ENCODE data around the gene RBL1. TPM values are rescaled to one million over a fixed set of nuclear protein-coding genes. Genes with fewer than 3 reads are reported as not detected.

Gene RBL1
- total RNA-seq, 3 donors from 2014 or later (not counting 1 experiment from before 2014, with no cell fraction given) = 21.0 to 28.4 (median 22.2) TPM

GRCh38 chr20:36991703-36992102 lies 104.1 kb downstream of the RBL1 start:
- Mint-ChIP-seq H3K9me3 (peaks cover 2 to 3% of the 10 kb centered on the region in 2 donors), H3K27ac (no peak overlapping the region), H3K4me1 (peaks cover 9 to 22% of the 10 kb centered on the region in 2 donors), H3K36me3 (no peaks in the 10 kb centered on the region), H3K4me3 (no peak overlapping the region), H3K27me3 (ENCODE audit: low read depth in 2 of 2) (no peaks in the 10 kb centered on the region)
- H3K27me3 ChIP-seq (ENCODE audit: control insufficient read depth, insufficient read depth, low read length) = no peaks in the 10 kb centered on the region
- TF ChIP-seq, protein P1, sequence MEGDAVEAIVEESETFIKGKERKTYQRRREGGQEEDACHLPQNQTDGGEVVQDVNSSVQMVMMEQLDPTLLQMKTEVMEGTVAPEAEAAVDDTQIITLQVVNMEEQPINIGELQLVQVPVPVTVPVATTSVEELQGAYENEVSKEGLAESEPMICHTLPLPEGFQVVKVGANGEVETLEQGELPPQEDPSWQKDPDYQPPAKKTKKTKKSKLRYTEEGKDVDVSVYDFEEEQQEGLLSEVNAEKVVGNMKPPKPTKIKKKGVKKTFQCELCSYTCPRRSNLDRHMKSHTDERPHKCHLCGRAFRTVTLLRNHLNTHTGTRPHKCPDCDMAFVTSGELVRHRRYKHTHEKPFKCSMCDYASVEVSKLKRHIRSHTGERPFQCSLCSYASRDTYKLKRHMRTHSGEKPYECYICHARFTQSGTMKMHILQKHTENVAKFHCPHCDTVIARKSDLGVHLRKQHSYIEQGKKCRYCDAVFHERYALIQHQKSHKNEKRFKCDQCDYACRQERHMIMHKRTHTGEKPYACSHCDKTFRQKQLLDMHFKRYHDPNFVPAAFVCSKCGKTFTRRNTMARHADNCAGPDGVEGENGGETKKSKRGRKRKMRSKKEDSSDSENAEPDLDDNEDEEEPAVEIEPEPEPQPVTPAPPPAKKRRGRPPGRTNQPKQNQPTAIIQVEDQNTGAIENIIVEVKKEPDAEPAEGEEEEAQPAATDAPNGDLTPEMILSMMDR (IDR thresholded peaks at IDR 0.05) = no peak
- intact Hi-C loops (cut with micrococcal nuclease) = no loop called here
- WGBS (ENCODE audit: insufficient coverage) = 97% methylated on average over 3 of the region's 3 CpGs
- H3K4me1 ChIP-seq (ENCODE audit: control insufficient read depth, insufficient read depth, low read length) = peaks cover 9% of the 10 kb centered on the region
- H3K36me3 ChIP-seq (ENCODE audit: control insufficient read depth, insufficient read depth, low read length) = peaks cover 4% of the 10 kb centered on the region
- DNase-seq (no peak), ATAC-seq (no peak)
- H3K4me3 ChIP-seq (ENCODE audit: low read length) = no peak overlapping the region
- no peak overlapping the region for H3K27ac ChIP-seq (ENCODE audit: low read length)
- peaks cover 7% of the 10 kb centered on the region for H3K9me3 ChIP-seq (ENCODE audit: control insufficient read depth, insufficient read depth, low read length)

- Histone ChIP-seq H3K4me3 (ENCODE audit: low read length) (no peak overlapping the region), H3K9me3 (ENCODE audit: control insufficient read depth, insufficient read depth, low read length) (peaks cover 7% of the 10 kb centered on the region), H3K36me3 (ENCODE audit: control insufficient read depth, insufficient read depth, low read length) (no peaks in the 10 kb centered on the region), H3K4me1 (ENCODE audit: control insufficient read depth, insufficient read depth, low read length) (peaks cover 9% of the 10 kb centered on the region), H3K27me3 (ENCODE audit: control insufficient read depth, insufficient read depth, low read length) (no peaks in the 10 kb centered on the region), H3K27ac (ENCODE audit: low read length) (no peak overlapping the region)
- H3K4me1 Mint-ChIP-seq = peaks cover 9 to 22% of the 10 kb centered on the region in 2 donors
- intact Hi-C loops (cut with micrococcal nuclease) = no loop called here
- ATAC-seq (no peak), DNase-seq (no peak)
- WGBS (ENCODE audit: insufficient coverage) = 90% methylated on average over 4 of the region's 6 CpGs
- peak overlapping the region in 1 of 2 donors; percentile 31 for H3K27ac Mint-ChIP-seq
- peaks cover 2 to 3% of the 10 kb centered on the region in 2 donors for H3K9me3 Mint-ChIP-seq
- H3K36me3 Mint-ChIP-seq = no peaks in the 10 kb centered on the region
- TF ChIP-seq, protein P1 (IDR thresholded peaks at IDR 0.05) = no peak
- H3K27me3 Mint-ChIP-seq (ENCODE audit: low read depth in 2 of 2) = no peaks in the 10 kb centered on the region
- H3K4me3 Mint-ChIP-seq = no peak overlapping the region
Measured at GRCh38 chr20:36989797-36990196, 106.0 kb downstream of the RBL1 start.

- WGBS (ENCODE audit: insufficient coverage) = 73% methylated on average over 2 of the region's 3 CpGs
- Mint-ChIP-seq H3K36me3 (no peaks in the 10 kb centered on the region), H3K27ac (peak overlapping the region; percentile 5 to 9), H3K4me3 (no peak overlapping the region), H3K9me3 (peaks cover 2 to 3% of the 10 kb centered on the region in 2 donors), H3K27me3 (ENCODE audit: low read depth in 2 of 2) (no peaks in the 10 kb centered on the region), H3K4me1 (peaks cover 9 to 22% of the 10 kb centered on the region in 2 donors)
- H3K27me3 ChIP-seq (ENCODE audit: control insufficient read depth, insufficient read depth, low read length) = no peaks in the 10 kb centered on the region
- H3K4me1 ChIP-seq (ENCODE audit: control insufficient read depth, insufficient read depth, low read length) = peaks cover 9% of the 10 kb centered on the region
- TF ChIP-seq, protein P1 (IDR thresholded peaks at IDR 0.05) = no peak
- H3K4me3 ChIP-seq (ENCODE audit: low read length) = no peak overlapping the region
- no peak overlapping the region for H3K27ac ChIP-seq (ENCODE audit: low read length)
- no peak for ATAC-seq
- H3K36me3 ChIP-seq (ENCODE audit: control insufficient read depth, insufficient read depth, low read length) = no peaks in the 10 kb centered on the region
- intact Hi-C loops (cut with micrococcal nuclease) = no loop called here
- H3K9me3 ChIP-seq (ENCODE audit: control insufficient read depth, insufficient read depth, low read length) = peaks cover 7% of the 10 kb centered on the region
- DNase-seq = peak in 1 of 2 donors; percentile 63
Measured at GRCh38 chr20:36988494-36988966, 107.3 kb downstream of the RBL1 start.

- H3K27ac Mint-ChIP-seq = no peak overlapping the region
Measured at GRCh38 chr20:36984257-36984638, 111.5 kb downstream of the RBL1 start.

More at GRCh38 chr20:36984257-36984638, 111.5 kb downstream of the RBL1 start:
- H3K4me3 Mint-ChIP-seq = no peak overlapping the region
- Histone ChIP-seq H3K36me3 (ENCODE audit: control insufficient read depth, insufficient read depth, low read length) (no peaks in the 10 kb centered on the region), H3K27ac (ENCODE audit: low read length) (no peak overlapping the region), H3K27me3 (ENCODE audit: control insufficient read depth, insufficient read depth, low read length) (no peaks in the 10 kb centered on the region), H3K4me1 (ENCODE audit: control insufficient read depth, insufficient read depth, low read length) (peaks cover 9% of the 10 kb centered on the region), H3K9me3 (ENCODE audit: control insufficient read depth, insufficient read depth, low read length) (no peaks in the 10 kb centered on the region), H3K4me3 (ENCODE audit: low read length) (no peak overlapping the region)
- WGBS (ENCODE audit: insufficient coverage) = 74% methylated on average over 6 of the region's 6 CpGs
- no peaks in the 10 kb centered on the region for H3K27me3 Mint-ChIP-seq (ENCODE audit: low read depth in 2 of 2)
- intact Hi-C loops (cut with micrococcal nuclease) = no loop called here
- H3K4me1 Mint-ChIP-seq = peaks cover 9 to 12% of the 10 kb centered on the region in 2 donors
- H3K9me3 Mint-ChIP-seq = no peaks in the 10 kb centered on the region
- no peak for ATAC-seq
- TF ChIP-seq, protein P1 (IDR thresholded peaks at IDR 0.05) = no peak
- no peak for DNase-seq
- no peaks in the 10 kb centered on the region for H3K36me3 Mint-ChIP-seq
